IMR-90 (cell line): Measurements from ENCODE around the gene ACOT2. TPM values are rescaled to one million over a fixed set of nuclear protein-coding genes. Genes with fewer than 3 reads are reported as not detected.
A peak's percentile ranks its signal among the peaks of the same experiment; 100 is the strongest.
"Not testable (repeated sequence)": the region's sequence is repeated elsewhere in the genome, so short reads cannot be mapped to it uniquely, and the experiment has no call there.

ENCODE experiments used
- ATAC-seq: fragments of 200-7000 bp; cut with Tn5 transposase; 2 replicates; pipeline ENCODE4 v1.9.1; 2020; ENCODE audit warnings: low read depth, mild to moderate bottlenecking, moderate library complexity
- BruUV-seq: library from RNA; stranded (reverse); fragments of 400-500 nt; replicated peaks from 2 replicates; lab custom pipeline; 2021; lab: Mats Ljungman, UMichigan
- CTCF ChIA-PET: fragments of 300-600 bp; formaldehyde crosslinking; extraction: SDS; loops from one replicate; lab custom pipeline; 2021; ENCODE audit warnings: antibody characterized with exemption; lab: Yijun Ruan, JAX
- POLR2A ChIA-PET: fragments of 300-600 bp; sonication (Branson Sonifier 250); formaldehyde crosslinking; loops from one replicate; lab custom pipeline; 2022; ENCODE audit warnings: antibody characterized with exemption; ENCODE audit not compliant: unreplicated experiment; lab: Charles Lee
- DNase-seq: peaks from one replicate; pipeline ENCODE4 v3.0.0; 2013
- H2AFZ ChIP-seq: replicated peaks from 2 replicates; pipeline ENCODE3; 2013; ENCODE audit warnings: low read length, mild to moderate bottlenecking; ENCODE audit not compliant: poor library complexity
- H2AK5ac ChIP-seq: 2 replicates; pipeline ENCODE4 v1.6.1; 2013; ENCODE audit warnings: low read depth, low read length, inconsistent platforms
- H2AK9ac ChIP-seq: replicated peaks from 2 replicates; pipeline ENCODE3; 2013; ENCODE audit warnings: mild to moderate bottlenecking, low read depth, low read length, moderate library complexity; ENCODE audit not compliant: poor library complexity
- H2BK120ac ChIP-seq: 2 replicates; pipeline ENCODE4 v1.6.1; 2013; ENCODE audit warnings: low read depth, low read length, inconsistent platforms
- H2BK15ac ChIP-seq: 3 replicates; pipeline ENCODE4 v1.6.1; 2013; ENCODE audit warnings: low read depth, low read length, inconsistent platforms
- H2BK20ac ChIP-seq: 2 replicates; pipeline ENCODE4 v1.6.1; 2013; ENCODE audit warnings: low read depth, mild to moderate bottlenecking, inconsistent platforms, low read length, moderate library complexity
- H2BK5ac ChIP-seq: 2 replicates; pipeline ENCODE4 v1.6.1; 2013; ENCODE audit warnings: mild to moderate bottlenecking, low read depth, low read length, inconsistent platforms; ENCODE audit not compliant: poor library complexity, severe bottlenecking
- H3K14ac ChIP-seq: replicated peaks from 2 replicates; pipeline ENCODE4 v1.6.1; 2013; ENCODE audit warnings: low read depth, low read length, inconsistent platforms
- H3K18ac ChIP-seq: 2 replicates; pipeline ENCODE4 v1.6.1; 2013; ENCODE audit warnings: low read depth, low read length, control low read depth
- H3K23ac ChIP-seq: 2 replicates; pipeline ENCODE4 v1.6.1; 2013; ENCODE audit warnings: low read depth, low read length, inconsistent platforms
- H3K27ac ChIP-seq: 2 replicates; pipeline ENCODE4 v1.5.1; 2013; ENCODE audit warnings: mild to moderate bottlenecking, control low read depth, low read length; ENCODE audit not compliant: insufficient read depth
- H3K27me3 ChIP-seq: 2 replicates; pipeline ENCODE4 v1.6.1; 2013; ENCODE audit warnings: low read length; ENCODE audit not compliant: control insufficient read depth, insufficient read depth
- H3K36me3 ChIP-seq: 2 replicates; pipeline ENCODE4 v1.6.1; 2013; ENCODE audit warnings: low read length, mixed read lengths; ENCODE audit not compliant: control insufficient read depth, insufficient read depth
- H3K4ac ChIP-seq: 2 replicates; pipeline ENCODE4 v1.6.1; 2013; ENCODE audit warnings: low read depth, low read length, inconsistent platforms
- H3K4me1 ChIP-seq: 2 replicates; pipeline ENCODE4 v1.6.1; 2013; ENCODE audit warnings: low read length, mixed read lengths; ENCODE audit not compliant: control insufficient read depth, insufficient read depth
- H3K4me2 ChIP-seq: 2 replicates; pipeline ENCODE4 v1.6.1; 2013; ENCODE audit warnings: low read depth, mild to moderate bottlenecking, control low read depth, low read length, moderate library complexity
- H3K4me3 ChIP-seq: 2 replicates; pipeline ENCODE4 v1.5.1; 2013; ENCODE audit warnings: low read depth, mild to moderate bottlenecking, control low read depth, low read length, moderate library complexity; ENCODE audit not compliant: insufficient read depth
- H3K56ac ChIP-seq: 2 replicates; pipeline ENCODE4 v1.6.1; 2013; ENCODE audit warnings: low read length, inconsistent platforms; ENCODE audit not compliant: insufficient read depth; ENCODE audit errors: extremely low read depth
- H3K79me1 ChIP-seq, 2 experiments: 2 replicates each; pipeline ENCODE4 v1.6.1; 2013; ENCODE audit warnings: low read length in 2 of 2, inconsistent platforms in 1 of 2, low read depth in 1 of 2
- H3K9ac ChIP-seq: 2 replicates; pipeline ENCODE4 v1.6.1; 2013; ENCODE audit warnings: low read depth, low read length, control low read depth
- H3K9me1 ChIP-seq: 2 replicates; pipeline ENCODE4 v1.6.1; 2013; ENCODE audit warnings: low read length, inconsistent platforms; ENCODE audit not compliant: insufficient read depth
- H3K9me3 ChIP-seq: 2 replicates; pipeline ENCODE4 v1.6.1; 2013; ENCODE audit warnings: low read length; ENCODE audit not compliant: control insufficient read depth, insufficient read depth
- H4K20me1 ChIP-seq: 2 replicates; pipeline ENCODE4 v1.6.1; 2013; ENCODE audit warnings: low read length, inconsistent platforms; ENCODE audit not compliant: insufficient read depth
- H4K5ac ChIP-seq: 2 replicates; pipeline ENCODE4 v1.6.1; 2013; ENCODE audit warnings: mild to moderate bottlenecking, low read depth, low read length, control low read depth
- H4K8ac ChIP-seq, 2 experiments: 2 replicates each; pipeline ENCODE4 v1.6.1; 2013; ENCODE audit warnings: low read depth in 2 of 2, low read length in 2 of 2, control low read depth in 1 of 2, inconsistent platforms in 1 of 2
- H4K91ac ChIP-seq: 2 replicates; pipeline ENCODE4 v1.6.1; 2013; ENCODE audit warnings: low read depth, low read length, inconsistent platforms; ENCODE audit not compliant: insufficient read depth
- CHD1 ChIP-seq: IDR thresholded peaks from 2 replicates; pipeline ENCODE4 v1.6.1; 2012; ENCODE audit warnings: low read depth, low read length, improper control_type of control experiment
- FOS ChIP-seq: fragments of 150-350 bp; IDR thresholded peaks from 2 replicates; pipeline ENCODE4 v1.6.1; 2016; ENCODE audit warnings: low read depth, low read length
- MAZ ChIP-seq: IDR thresholded peaks from 2 replicates; pipeline ENCODE4 v1.6.1; 2012; ENCODE audit warnings: low read depth, mild to moderate bottlenecking, low read length, improper control_type of control experiment, moderate library complexity, borderline replicate concordance
- WGBS, 2 experiments: methylation state at CpG; one replicate each; pipeline versions ENCODE4 v1.1.5 to v1.1.7; 2013; ENCODE audit warnings: missing lambda C conversion rate in 2 of 2; ENCODE audit not compliant: insufficient read length in 1 of 2; ENCODE audit errors: extremely low coverage in 2 of 2; 5-methylcytosine and 5-hydroxymethylcytosine counted together
- dilution Hi-C: fragments of 300-500 bp; cut with HindIII; formaldehyde crosslinking; loops from one replicate; pipeline ENCODE4 v1.14.3; 2018; ENCODE audit warnings: low sequenced_read_pairs; ENCODE audit not compliant: unreplicated experiment
- in situ Hi-C: fragments of 300-500 bp; cut with MboI; formaldehyde crosslinking; loops from 3 replicates; pipeline ENCODE4 v1.14.3; 2019; ENCODE audit warnings: low sequenced_read_pairs, inconsistent platforms, mixed read lengths
- intact Hi-C: fragments of 100-400 bp; cut with micrococcal nuclease; formaldehyde crosslinking; loops from 2 replicates; pipeline ENCODE4 v1.10.0; 2022
- polyA plus RNA-seq, 3 experiments: library from polyadenylated mRNA; depleted of rRNA; stranded (reverse); fragments of >200 nt; gene quantifications; 2 replicates each; pipeline ENCODE4 v1.2.3, GENCODE V29; 2012; ENCODE audit warnings: low replicate concordance in 1 of 3
- total RNA-seq: library from RNA; depleted of rRNA; stranded (reverse); fragments of >200 nt; gene quantifications from 2 replicates; pipeline ENCODE4 v1.2.3, GENCODE V29; 2012

ACOT2 gene
- total and polyA plus RNA-seq, 2 of the 4 experiments (the other 2 are of a cell fraction): 24.7 to 33.1 TPM

- Histone ChIP-seq H3K9me1 (0 out of 2 replicates have a peak, but pooled peaks cover 2% of the 10 kb centered on the region), H3K9ac (no peak overlapping the region), H4K8ac (no peak overlapping the region), H3K36me3 (no peaks in the 10 kb centered on the region), H3K56ac (no peak overlapping the region), H4K91ac (no peak overlapping the region), H3K27ac (no peak overlapping the region), H3K27me3 (peaks cover 2% of the 10 kb centered on the region; the same call in 1 of the 2 replicates), H2BK20ac (no peak overlapping the region), H4K20me1 (no peaks in the 10 kb centered on the region), H3K79me1 (no peaks in the 10 kb centered on the region), H3K14ac (no peak overlapping the region), H3K18ac (no peak overlapping the region), H2AK5ac (no peak overlapping the region), H3K4me2 (no peak overlapping the region), H2BK15ac (no peak overlapping the region), H3K23ac (no peak overlapping the region), H3K9me3 (no peaks in the 10 kb centered on the region), H3K4ac (no peak overlapping the region), H2AFZ (peak overlapping the region; percentile 18), H2BK120ac (no peak overlapping the region), H2AK9ac (no peak overlapping the region), H4K5ac (no peak overlapping the region), H3K4me3 (no peak overlapping the region), H2BK5ac (no peak overlapping the region), H3K4me1 (peaks cover 2% of the 10 kb centered on the region; the same call in 1 of the 2 replicates)
- intact Hi-C loops (no loop called here), dilution Hi-C loops (no loop called here), in situ Hi-C loops (no loop called here)
- ATAC-seq (peak; percentile 37), DNase-seq (peak; percentile 55)
- ChIA-PET CTCF (no interaction called here), POLR2A (no interaction called here)
- WGBS, 2 experiments: 80% methylated on average over 1 of the region's 6 CpGs; no CpG with 5 or more reads in 1 of the 2 experiments
- no TSS peak for BruUV-seq
- no peak for TF ChIP-seq MAZ
- no peak for TF ChIP-seq FOS
- no peak for TF ChIP-seq CHD1
These were observed 42.7 kb upstream of the ACOT2 start for GRCh38 chr14:73526036-73526984.

- DNase-seq, POLR2A ChIA-PET, H4K5ac ChIP-seq, in situ Hi-C loops, dilution Hi-C loops, BruUV-seq, H3K4me1 ChIP-seq, H3K14ac ChIP-seq, H2BK15ac ChIP-seq, H3K18ac ChIP-seq, H3K27ac ChIP-seq, H3K23ac ChIP-seq, H2BK120ac ChIP-seq, H3K4me3 ChIP-seq, ATAC-seq, H2BK20ac ChIP-seq, H3K79me1 ChIP-seq, H3K9me1 ChIP-seq, H2BK5ac ChIP-seq, H4K20me1 ChIP-seq, H3K4me2 ChIP-seq, H2AK9ac ChIP-seq, H4K91ac ChIP-seq, H3K36me3 ChIP-seq, H3K9ac ChIP-seq, H3K27me3 ChIP-seq, H2AK5ac ChIP-seq, H3K56ac ChIP-seq, intact Hi-C loops, H3K9me3 ChIP-seq, H4K8ac ChIP-seq, H3K4ac ChIP-seq, H2AFZ ChIP-seq, CTCF ChIA-PET: not testable (repeated sequence)
- WGBS, 2 experiments: no CpG with 5 or more reads among the region's 2 CpGs
These were observed 39.7 kb upstream of the ACOT2 start for GRCh38 chr14:73529356-73529755.
